Amniotic epithelial cell (primary cell): Measurements from ENCODE around the gene IL4I1.

Source experiments
- DNase-seq: peaks from one replicate; pipeline ENCODE4 v3.0.0-alpha.2; 2010; ENCODE audit warnings: low read depth

Gene IL4I1

GRCh38 chr19:49924004-49924880 is 27.6 kb upstream of the IL4I1 start:
- no peak for DNase-seq

GRCh38 chr19:49923055-49924003 is 26.6 kb upstream of the IL4I1 start:
- DNase-seq: no peak

GRCh38 chr19:49921871-49922795 is 25.4 kb upstream of the IL4I1 start:
- DNase-seq: peak; percentile 91

- DNase-seq: no peak
Observed at GRCh38 chr19:49920624-49921363, 24.1 kb upstream of the IL4I1 start.

GRCh38 chr19:49918089-49918488 is 21.4 kb upstream of the IL4I1 start:
- no peak for DNase-seq

- DNase-seq: peak; percentile 11
Observed at GRCh38 chr19:49916839-49917733, 20.4 kb upstream of the IL4I1 start.

- DNase-seq: no peak
Observed at GRCh38 chr19:49915271-49915670, 18.6 kb upstream of the IL4I1 start.

- DNase-seq: no peak
Observed at GRCh38 chr19:49913720-49914119, 17.0 kb upstream of the IL4I1 start.

- peak; percentile 37 for DNase-seq
Observed at GRCh38 chr19:49912965-49913685, 16.4 kb upstream of the IL4I1 start.

- DNase-seq: no peak
Observed at GRCh38 chr19:49911381-49912145, 14.9 kb upstream of the IL4I1 start.

GRCh38 chr19:49910179-49910578 is 13.5 kb upstream of the IL4I1 start:
- no peak for DNase-seq

- no peak for DNase-seq
Observed at GRCh38 chr19:49908480-49909420, 12.1 kb upstream of the IL4I1 start.

- no peak for DNase-seq
Observed at GRCh38 chr19:49907745-49908446, 11.2 kb upstream of the IL4I1 start.

GRCh38 chr19:49906879-49907564 is 10.3 kb upstream of the IL4I1 start:
- no peak for DNase-seq

GRCh38 chr19:49904136-49904535 is 7.4 kb upstream of the IL4I1 start:
- DNase-seq: no peak
